IMR-90 (cell line): ENCODE results near the gene ZFP36L2. TPM values are rescaled to one million over a fixed set of nuclear protein-coding genes. Genes with fewer than 3 reads are reported as not detected.

ENCODE experiments used
- ATAC-seq: fragments of 200-7000 bp; cut with Tn5 transposase; 2 replicates; pipeline ENCODE4 v1.9.1; 2020; ENCODE audit warnings: low read depth, mild to moderate bottlenecking, moderate library complexity
- BruUV-seq: library from RNA; stranded (reverse); fragments of 400-500 nt; replicated peaks from 2 replicates; lab custom pipeline; 2021; lab: Mats Ljungman, UMichigan
- CTCF ChIA-PET: fragments of 300-600 bp; formaldehyde crosslinking; extraction: SDS; loops from one replicate; lab custom pipeline; 2021; ENCODE audit warnings: antibody characterized with exemption; lab: Yijun Ruan, JAX
- POLR2A ChIA-PET: fragments of 300-600 bp; sonication (Branson Sonifier 250); formaldehyde crosslinking; loops from one replicate; lab custom pipeline; 2022; ENCODE audit warnings: antibody characterized with exemption; ENCODE audit not compliant: unreplicated experiment; lab: Charles Lee
- DNase-seq: peaks from one replicate; pipeline ENCODE4 v3.0.0; 2013
- H2AFZ ChIP-seq: replicated peaks from 2 replicates; pipeline ENCODE3; 2013; ENCODE audit warnings: low read length, mild to moderate bottlenecking; ENCODE audit not compliant: poor library complexity
- H2AK5ac ChIP-seq: 2 replicates; pipeline ENCODE4 v1.6.1; 2013; ENCODE audit warnings: low read depth, low read length, inconsistent platforms
- H2AK9ac ChIP-seq: replicated peaks from 2 replicates; pipeline ENCODE3; 2013; ENCODE audit warnings: mild to moderate bottlenecking, low read depth, low read length, moderate library complexity; ENCODE audit not compliant: poor library complexity
- H2BK120ac ChIP-seq: 2 replicates; pipeline ENCODE4 v1.6.1; 2013; ENCODE audit warnings: low read depth, low read length, inconsistent platforms
- H2BK15ac ChIP-seq: 3 replicates; pipeline ENCODE4 v1.6.1; 2013; ENCODE audit warnings: low read depth, low read length, inconsistent platforms
- H2BK20ac ChIP-seq: 2 replicates; pipeline ENCODE4 v1.6.1; 2013; ENCODE audit warnings: low read depth, mild to moderate bottlenecking, inconsistent platforms, low read length, moderate library complexity
- H2BK5ac ChIP-seq: 2 replicates; pipeline ENCODE4 v1.6.1; 2013; ENCODE audit warnings: mild to moderate bottlenecking, low read depth, low read length, inconsistent platforms; ENCODE audit not compliant: poor library complexity, severe bottlenecking
- H3K14ac ChIP-seq: replicated peaks from 2 replicates; pipeline ENCODE4 v1.6.1; 2013; ENCODE audit warnings: low read depth, low read length, inconsistent platforms
- H3K18ac ChIP-seq: 2 replicates; pipeline ENCODE4 v1.6.1; 2013; ENCODE audit warnings: low read depth, low read length, control low read depth
- H3K23ac ChIP-seq: 2 replicates; pipeline ENCODE4 v1.6.1; 2013; ENCODE audit warnings: low read depth, low read length, inconsistent platforms
- H3K27ac ChIP-seq: 2 replicates; pipeline ENCODE4 v1.5.1; 2013; ENCODE audit warnings: mild to moderate bottlenecking, control low read depth, low read length; ENCODE audit not compliant: insufficient read depth
- H3K27me3 ChIP-seq: 2 replicates; pipeline ENCODE4 v1.6.1; 2013; ENCODE audit warnings: low read length; ENCODE audit not compliant: control insufficient read depth, insufficient read depth
- H3K36me3 ChIP-seq: 2 replicates; pipeline ENCODE4 v1.6.1; 2013; ENCODE audit warnings: low read length, mixed read lengths; ENCODE audit not compliant: control insufficient read depth, insufficient read depth
- H3K4ac ChIP-seq: 2 replicates; pipeline ENCODE4 v1.6.1; 2013; ENCODE audit warnings: low read depth, low read length, inconsistent platforms
- H3K4me1 ChIP-seq: 2 replicates; pipeline ENCODE4 v1.6.1; 2013; ENCODE audit warnings: low read length, mixed read lengths; ENCODE audit not compliant: control insufficient read depth, insufficient read depth
- H3K4me2 ChIP-seq: 2 replicates; pipeline ENCODE4 v1.6.1; 2013; ENCODE audit warnings: low read depth, mild to moderate bottlenecking, control low read depth, low read length, moderate library complexity
- H3K4me3 ChIP-seq: 2 replicates; pipeline ENCODE4 v1.5.1; 2013; ENCODE audit warnings: low read depth, mild to moderate bottlenecking, control low read depth, low read length, moderate library complexity; ENCODE audit not compliant: insufficient read depth
- H3K56ac ChIP-seq: 2 replicates; pipeline ENCODE4 v1.6.1; 2013; ENCODE audit warnings: low read length, inconsistent platforms; ENCODE audit not compliant: insufficient read depth; ENCODE audit errors: extremely low read depth
- H3K79me1 ChIP-seq, 2 experiments: 2 replicates each; pipeline ENCODE4 v1.6.1; 2013; ENCODE audit warnings: low read length in 2 of 2, inconsistent platforms in 1 of 2, low read depth in 1 of 2
- H3K9ac ChIP-seq: 2 replicates; pipeline ENCODE4 v1.6.1; 2013; ENCODE audit warnings: low read depth, low read length, control low read depth
- H3K9me1 ChIP-seq: 2 replicates; pipeline ENCODE4 v1.6.1; 2013; ENCODE audit warnings: low read length, inconsistent platforms; ENCODE audit not compliant: insufficient read depth
- H3K9me3 ChIP-seq: 2 replicates; pipeline ENCODE4 v1.6.1; 2013; ENCODE audit warnings: low read length; ENCODE audit not compliant: control insufficient read depth, insufficient read depth
- H4K20me1 ChIP-seq: 2 replicates; pipeline ENCODE4 v1.6.1; 2013; ENCODE audit warnings: low read length, inconsistent platforms; ENCODE audit not compliant: insufficient read depth
- H4K5ac ChIP-seq: 2 replicates; pipeline ENCODE4 v1.6.1; 2013; ENCODE audit warnings: mild to moderate bottlenecking, low read depth, low read length, control low read depth
- H4K8ac ChIP-seq, 2 experiments: 2 replicates each; pipeline ENCODE4 v1.6.1; 2013; ENCODE audit warnings: low read depth in 2 of 2, low read length in 2 of 2, control low read depth in 1 of 2, inconsistent platforms in 1 of 2
- H4K91ac ChIP-seq: 2 replicates; pipeline ENCODE4 v1.6.1; 2013; ENCODE audit warnings: low read depth, low read length, inconsistent platforms; ENCODE audit not compliant: insufficient read depth
- BHLHE40 ChIP-seq: fragments of 150-350 bp; IDR thresholded peaks from 2 replicates; pipeline ENCODE4 v1.6.1; 2016; ENCODE audit warnings: mild to moderate bottlenecking, low read depth, low read length
- CEBPB ChIP-seq: IDR thresholded peaks from 2 replicates; pipeline ENCODE4 v1.6.1; 2012; ENCODE audit warnings: low read depth, low read length, improper control_type of control experiment
- CTCF ChIP-seq: conservative IDR thresholded peaks from 2 replicates; pipeline ENCODE4 v1.5.1; 2012; ENCODE audit warnings: mild to moderate bottlenecking, low read depth, low read length, improper control_type of control experiment
- FOS ChIP-seq: fragments of 150-350 bp; IDR thresholded peaks from 2 replicates; pipeline ENCODE4 v1.6.1; 2016; ENCODE audit warnings: low read depth, low read length
- MAFK ChIP-seq: IDR thresholded peaks from 2 replicates; pipeline ENCODE4 v1.6.1; 2012; ENCODE audit warnings: low read depth, low read length, improper control_type of control experiment
- MAZ ChIP-seq: IDR thresholded peaks from 2 replicates; pipeline ENCODE4 v1.6.1; 2012; ENCODE audit warnings: low read depth, mild to moderate bottlenecking, low read length, improper control_type of control experiment, moderate library complexity, borderline replicate concordance
- MXI1 ChIP-seq: IDR thresholded peaks from 2 replicates; pipeline ENCODE4 v1.6.1; 2012; ENCODE audit warnings: low read depth, mild to moderate bottlenecking, low read length, moderate library complexity, borderline replicate concordance
- NFE2L2 ChIP-seq: fragments of 150-350 bp; IDR thresholded peaks from 2 replicates; pipeline ENCODE4 v1.6.1; 2016; ENCODE audit warnings: low read depth, mild to moderate bottlenecking, low read length
- POLR2A ChIP-seq: IDR thresholded peaks from 2 replicates; pipeline ENCODE4 v1.6.1; 2012; ENCODE audit warnings: mild to moderate bottlenecking, low read depth, low read length
- RAD21 ChIP-seq: IDR thresholded peaks from 2 replicates; pipeline ENCODE4 v1.6.1; 2012; ENCODE audit warnings: low read length, improper control_type of control experiment
- RCOR1 ChIP-seq: IDR thresholded peaks from 2 replicates; pipeline ENCODE4 v1.6.1; 2012; ENCODE audit warnings: mild to moderate bottlenecking, low read length, improper control_type of control experiment; ENCODE audit not compliant: insufficient replicate concordance
- RFX5 ChIP-seq: IDR thresholded peaks from 2 replicates; pipeline ENCODE4 v1.8.0; 2012; ENCODE audit warnings: low read depth, mild to moderate bottlenecking, low read length, moderate library complexity
- SMC3 ChIP-seq: fragments of 150-350 bp; IDR thresholded peaks from 2 replicates; pipeline ENCODE4 v1.6.1; 2016; ENCODE audit warnings: low read depth, mild to moderate bottlenecking, antibody characterized with exemption, low read length, moderate library complexity
- USF2 ChIP-seq: fragments of 150-350 bp; IDR thresholded peaks from 2 replicates; pipeline ENCODE4 v1.6.1; 2017; ENCODE audit warnings: mild to moderate bottlenecking, antibody characterized with exemption, low read length, low read depth
- WGBS, 2 experiments: methylation state at CpG; one replicate each; pipeline versions ENCODE4 v1.1.5 to v1.1.7; 2013; ENCODE audit warnings: missing lambda C conversion rate in 2 of 2; ENCODE audit not compliant: insufficient read length in 1 of 2; ENCODE audit errors: extremely low coverage in 2 of 2; 5-methylcytosine and 5-hydroxymethylcytosine counted together
- dilution Hi-C: fragments of 300-500 bp; cut with HindIII; formaldehyde crosslinking; loops from one replicate; pipeline ENCODE4 v1.14.3; 2018; ENCODE audit warnings: low sequenced_read_pairs; ENCODE audit not compliant: unreplicated experiment
- in situ Hi-C: fragments of 300-500 bp; cut with MboI; formaldehyde crosslinking; loops from 3 replicates; pipeline ENCODE4 v1.14.3; 2019; ENCODE audit warnings: low sequenced_read_pairs, inconsistent platforms, mixed read lengths
- intact Hi-C: fragments of 100-400 bp; cut with micrococcal nuclease; formaldehyde crosslinking; loops from 2 replicates; pipeline ENCODE4 v1.10.0; 2022
- polyA plus RNA-seq, 3 experiments: library from polyadenylated mRNA; depleted of rRNA; stranded (reverse); fragments of >200 nt; gene quantifications; 2 replicates each; pipeline ENCODE4 v1.2.3, GENCODE V29; 2012; ENCODE audit warnings: low replicate concordance in 1 of 3
- total RNA-seq: library from RNA; depleted of rRNA; stranded (reverse); fragments of >200 nt; gene quantifications from 2 replicates; pipeline ENCODE4 v1.2.3, GENCODE V29; 2012
- TF ChIP-seq, protein P1 (sequence below): fragments of 150-350 bp; IDR thresholded peaks from 2 replicates; pipeline ENCODE4 v1.6.1; 2016; ENCODE audit warnings: low read depth, mild to moderate bottlenecking, low read length, moderate library complexity, borderline replicate concordance

Gene ZFP36L2
- total and polyA plus RNA-seq, 2 of the 4 experiments (the other 2 are of a cell fraction), result 1.8 to 20.1 TPM

DNA sequence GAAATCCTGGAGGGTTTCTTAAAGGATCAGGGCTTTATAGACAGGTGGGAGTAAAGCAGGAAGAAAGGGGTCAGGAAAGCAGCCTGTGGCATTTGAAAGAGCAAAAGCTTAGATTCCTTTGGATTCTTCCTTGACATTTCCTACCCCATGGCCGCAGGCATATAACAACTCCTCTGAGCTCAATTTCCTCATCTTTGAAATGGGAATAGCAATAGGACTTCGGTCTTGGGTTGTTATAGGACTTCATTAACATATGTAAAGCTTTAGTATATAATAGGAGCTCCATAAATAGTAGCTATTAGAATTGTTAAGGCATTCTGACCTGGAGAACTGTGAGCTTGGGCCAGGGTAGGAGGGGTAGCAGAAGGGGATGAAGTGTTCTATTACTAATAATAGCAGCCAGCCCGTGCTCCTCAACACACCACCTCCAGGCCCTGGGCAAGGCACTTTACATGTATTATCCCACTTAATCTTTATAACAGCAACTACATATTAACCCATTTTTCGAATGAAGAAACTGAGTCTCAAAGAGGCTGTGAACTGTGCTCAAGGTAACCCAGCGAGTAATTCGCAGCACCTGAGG, 10.6 kb downstream of the ZFP36L2 start:
- H3K79me1 ChIP-seq, result peaks cover 7 to 20% of the 10 kb centered on the region in 2 experiments
- ATAC-seq, result no peak
- intact Hi-C loops, result loop anchor here (5.0 kb wide), 1 partner anchor 38 kb away; no protein-coding TSS in a partner anchor
- in situ Hi-C loops, result no loop called here
- H3K4ac ChIP-seq, result no peak overlapping the region
- no peak overlapping the region for H4K91ac ChIP-seq
- ChIA-PET POLR2A (no interaction called here), CTCF (no interaction called here)
- no peak overlapping the region for H3K18ac ChIP-seq
- no peak overlapping the region for H2AK5ac ChIP-seq
- H3K27ac ChIP-seq, result no peak overlapping the region
- H3K4me2 ChIP-seq, result no peak overlapping the region
- H3K14ac ChIP-seq, result no peak overlapping the region
- dilution Hi-C loops, result no loop called here
- H2BK120ac ChIP-seq, result no peak overlapping the region
- H4K20me1 ChIP-seq, result 0 out of 2 replicates have a peak, but pooled peaks cover under 1% of the 10 kb centered on the region
- BruUV-seq, result no TSS peak
- H2BK15ac ChIP-seq, result no peak overlapping the region
- H4K8ac ChIP-seq, result no peak overlapping the region
- no peak overlapping the region for H2AFZ ChIP-seq
- H3K9me3 ChIP-seq, result no peaks in the 10 kb centered on the region
- H3K4me1 ChIP-seq, result peaks cover 24% of the 10 kb centered on the region
- no peak overlapping the region for H2AK9ac ChIP-seq
- no peaks in the 10 kb centered on the region for H3K27me3 ChIP-seq
- H2BK5ac ChIP-seq, result no peak overlapping the region
- no peak overlapping the region for H3K9ac ChIP-seq
- H3K4me3 ChIP-seq, result no peak overlapping the region
- no peak overlapping the region for H3K23ac ChIP-seq
- peaks cover 17% of the 10 kb centered on the region for H3K9me1 ChIP-seq
- no peak overlapping the region for H2BK20ac ChIP-seq
- H3K36me3 ChIP-seq, result no peaks in the 10 kb centered on the region
- no peak overlapping the region for H3K56ac ChIP-seq
- no peak overlapping the region for H4K5ac ChIP-seq
- 95% methylated on average over 3 of the region's 6 CpGs; no CpG with 5 or more reads in 1 of the 2 experiments for WGBS, 2 experiments
- no peak for TF ChIP-seq RCOR1
- no peak for TF ChIP-seq RAD21
- TF ChIP-seq POLR2A, result no peak
- TF ChIP-seq SMC3, result no peak
- TF ChIP-seq, protein P1, sequence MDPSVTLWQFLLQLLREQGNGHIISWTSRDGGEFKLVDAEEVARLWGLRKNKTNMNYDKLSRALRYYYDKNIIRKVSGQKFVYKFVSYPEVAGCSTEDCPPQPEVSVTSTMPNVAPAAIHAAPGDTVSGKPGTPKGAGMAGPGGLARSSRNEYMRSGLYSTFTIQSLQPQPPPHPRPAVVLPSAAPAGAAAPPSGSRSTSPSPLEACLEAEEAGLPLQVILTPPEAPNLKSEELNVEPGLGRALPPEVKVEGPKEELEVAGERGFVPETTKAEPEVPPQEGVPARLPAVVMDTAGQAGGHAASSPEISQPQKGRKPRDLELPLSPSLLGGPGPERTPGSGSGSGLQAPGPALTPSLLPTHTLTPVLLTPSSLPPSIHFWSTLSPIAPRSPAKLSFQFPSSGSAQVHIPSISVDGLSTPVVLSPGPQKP, result no peak
- no peak for TF ChIP-seq MXI1
- no peak for TF ChIP-seq CTCF
- no peak for TF ChIP-seq MAFK
- TF ChIP-seq RFX5, result no peak
- TF ChIP-seq BHLHE40, result no peak
- TF ChIP-seq USF2, result no peak
- TF ChIP-seq CEBPB, result no peak
- no peak for TF ChIP-seq NFE2L2
- no peak for TF ChIP-seq MAZ
- no peak for TF ChIP-seq FOS
- DNase-seq, result no peak
